ENCODE data around the gene CTSV. TPM values are rescaled to one million over a fixed set of nuclear protein-coding genes. Genes with fewer than 3 reads are reported as not detected.
"Not testable (repeated sequence)": the region's sequence is repeated elsewhere in the genome, so short reads cannot be mapped to it uniquely, and the experiment has no call there.

The CTSV gene
- total RNA-seq, 1 donor from 2014 or later: 7.2 TPM

DNA sequence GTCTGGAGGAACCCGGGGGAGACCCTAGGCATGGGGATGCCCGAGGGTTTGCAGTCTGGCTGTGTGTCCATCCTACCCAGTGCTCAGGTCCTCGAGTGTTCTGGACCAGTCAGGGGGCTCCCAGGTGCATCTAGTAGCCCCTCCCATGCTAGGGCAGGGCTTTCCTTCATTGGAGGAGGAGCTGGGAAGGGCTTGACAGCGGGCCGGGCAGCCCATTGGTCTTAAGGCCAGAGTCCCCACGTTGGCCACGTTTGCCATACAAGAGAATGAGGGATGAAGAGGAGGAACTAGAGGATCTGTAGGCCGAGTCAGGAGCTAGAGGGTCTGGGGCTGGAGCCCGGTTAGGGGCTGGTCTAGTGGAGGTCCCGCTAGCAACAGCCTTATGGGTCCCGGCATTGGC is 37.3 kb upstream of the CTSV start:
- Mint-ChIP-seq H3K27me3 (ENCODE audit: low read depth) (peaks cover 30% of the 10 kb centered on the region), H3K27ac (ENCODE audit: unreplicated experiment) (no peak overlapping the region), H3K36me3 (ENCODE audit: low read depth) (no peaks in the 10 kb centered on the region), H3K4me1 (peaks cover 9% of the 10 kb centered on the region), H3K9me3 (no peaks in the 10 kb centered on the region), H3K4me3 (no peak overlapping the region)
- TF ChIP-seq, protein P1, sequence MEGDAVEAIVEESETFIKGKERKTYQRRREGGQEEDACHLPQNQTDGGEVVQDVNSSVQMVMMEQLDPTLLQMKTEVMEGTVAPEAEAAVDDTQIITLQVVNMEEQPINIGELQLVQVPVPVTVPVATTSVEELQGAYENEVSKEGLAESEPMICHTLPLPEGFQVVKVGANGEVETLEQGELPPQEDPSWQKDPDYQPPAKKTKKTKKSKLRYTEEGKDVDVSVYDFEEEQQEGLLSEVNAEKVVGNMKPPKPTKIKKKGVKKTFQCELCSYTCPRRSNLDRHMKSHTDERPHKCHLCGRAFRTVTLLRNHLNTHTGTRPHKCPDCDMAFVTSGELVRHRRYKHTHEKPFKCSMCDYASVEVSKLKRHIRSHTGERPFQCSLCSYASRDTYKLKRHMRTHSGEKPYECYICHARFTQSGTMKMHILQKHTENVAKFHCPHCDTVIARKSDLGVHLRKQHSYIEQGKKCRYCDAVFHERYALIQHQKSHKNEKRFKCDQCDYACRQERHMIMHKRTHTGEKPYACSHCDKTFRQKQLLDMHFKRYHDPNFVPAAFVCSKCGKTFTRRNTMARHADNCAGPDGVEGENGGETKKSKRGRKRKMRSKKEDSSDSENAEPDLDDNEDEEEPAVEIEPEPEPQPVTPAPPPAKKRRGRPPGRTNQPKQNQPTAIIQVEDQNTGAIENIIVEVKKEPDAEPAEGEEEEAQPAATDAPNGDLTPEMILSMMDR (conservative IDR thresholded peaks at IDR 0.05): no peak
- DNase-seq (ENCODE audit: low read depth, low spot score): no peak

DNA sequence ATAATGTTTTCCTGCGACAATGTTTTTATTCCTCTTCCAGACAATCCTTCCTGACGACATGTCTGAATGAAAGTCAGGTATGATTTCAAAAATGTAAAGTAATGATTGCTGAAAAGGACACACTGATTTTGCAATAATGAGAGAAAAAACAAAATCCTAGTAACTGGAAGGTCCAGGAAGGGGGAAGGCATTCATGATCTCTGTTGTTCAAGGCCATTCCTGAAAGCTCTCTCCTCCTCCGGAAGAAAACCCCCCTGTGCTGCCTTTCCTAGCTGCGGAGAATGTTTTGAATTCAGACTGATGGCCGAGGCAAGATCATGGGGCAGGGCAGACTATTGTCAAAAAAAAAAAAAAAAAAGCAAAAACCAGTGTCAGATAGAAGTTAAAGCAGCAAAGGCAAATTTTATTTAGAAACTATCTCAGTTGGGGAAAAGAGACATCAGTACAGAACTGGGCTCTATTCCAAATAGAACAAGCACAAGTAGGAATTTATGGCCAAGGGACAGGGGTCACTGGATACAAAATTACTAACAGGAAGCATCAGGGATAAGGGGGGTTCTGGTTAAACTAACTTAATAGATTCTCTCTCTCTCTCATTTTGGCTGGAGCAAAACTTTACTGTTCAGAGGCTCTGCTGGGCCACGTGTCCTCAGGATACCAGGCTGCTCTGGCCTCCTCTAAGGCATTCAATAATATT is 36.5 kb upstream of the CTSV start:
- Mint-ChIP-seq H3K4me1 (peaks cover 9% of the 10 kb centered on the region), H3K27me3 (ENCODE audit: low read depth) (peaks cover 25% of the 10 kb centered on the region), H3K4me3 (no peak overlapping the region), H3K27ac (ENCODE audit: unreplicated experiment) (no peak overlapping the region), H3K9me3 (no peaks in the 10 kb centered on the region), H3K36me3 (ENCODE audit: low read depth) (no peaks in the 10 kb centered on the region)
- no peak for DNase-seq (ENCODE audit: low read depth, low spot score)
- TF ChIP-seq, protein P1 (conservative IDR thresholded peaks at IDR 0.05): no peak

DNA sequence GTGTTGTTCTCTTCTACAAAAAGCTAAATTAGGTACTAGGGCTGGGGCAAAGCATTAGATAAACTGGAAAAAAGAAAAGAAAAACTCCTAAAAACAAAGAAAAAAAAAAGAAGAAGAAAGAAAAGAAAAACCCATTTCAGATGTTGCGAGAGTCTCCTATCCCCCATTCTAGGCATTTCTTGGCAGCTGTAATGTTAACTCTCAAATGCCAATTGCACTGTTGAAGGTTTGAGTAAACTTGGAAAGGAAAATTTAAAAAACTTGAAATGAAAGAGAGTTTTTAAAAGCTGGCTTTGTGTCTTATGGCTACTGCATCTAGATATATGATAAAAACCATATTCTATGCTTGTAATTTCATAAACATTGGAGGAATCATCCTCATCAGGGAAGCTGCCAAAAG is 34.6 kb upstream of the CTSV start:
- Mint-ChIP-seq H3K36me3 (ENCODE audit: low read depth) (no peaks in the 10 kb centered on the region), H3K9me3 (no peaks in the 10 kb centered on the region), H3K4me3 (no peak overlapping the region), H3K27ac (ENCODE audit: unreplicated experiment) (peak overlapping the region; percentile 65), H3K27me3 (ENCODE audit: low read depth) (peaks cover 16% of the 10 kb centered on the region), H3K4me1 (peaks cover 9% of the 10 kb centered on the region)
- DNase-seq (ENCODE audit: low read depth, low spot score): no peak
- TF ChIP-seq, protein P1 (conservative IDR thresholded peaks at IDR 0.05): no peak

DNA sequence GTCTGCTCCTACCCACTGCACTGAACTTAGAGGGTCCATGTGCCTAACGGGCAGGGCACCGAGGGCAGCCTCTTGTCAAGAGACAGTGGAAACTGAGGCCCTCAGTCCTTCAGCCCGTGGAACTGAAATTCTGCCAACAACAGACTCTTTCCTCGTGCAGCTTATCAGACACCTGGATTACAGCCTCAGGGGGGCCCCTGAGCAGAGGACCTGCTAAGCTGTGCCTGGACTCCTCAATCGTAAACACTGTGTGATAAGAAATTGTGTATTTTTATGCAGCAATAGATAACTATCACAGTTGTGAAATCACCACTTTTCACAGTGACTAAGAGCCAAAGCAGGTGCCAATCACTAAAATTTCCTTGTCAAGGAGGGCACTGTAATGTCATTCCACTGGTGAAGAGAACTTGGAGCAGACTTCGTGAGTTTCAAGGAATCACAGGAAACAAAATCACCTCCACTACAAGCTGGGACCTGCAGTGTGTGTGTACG is 33.4 kb upstream of the CTSV start:
- peaks cover 22% of the 10 kb centered on the region for H3K27me3 Mint-ChIP-seq (ENCODE audit: low read depth)
- H3K9me3 Mint-ChIP-seq: no peaks in the 10 kb centered on the region
- no peak overlapping the region for H3K27ac Mint-ChIP-seq (ENCODE audit: unreplicated experiment)
- peaks cover 9% of the 10 kb centered on the region for H3K4me1 Mint-ChIP-seq
- no peaks in the 10 kb centered on the region for H3K36me3 Mint-ChIP-seq (ENCODE audit: low read depth)
- TF ChIP-seq, protein P1 (conservative IDR thresholded peaks at IDR 0.05): no peak
- no peak overlapping the region for H3K4me3 Mint-ChIP-seq
- no peak for DNase-seq (ENCODE audit: low read depth, low spot score)

DNA sequence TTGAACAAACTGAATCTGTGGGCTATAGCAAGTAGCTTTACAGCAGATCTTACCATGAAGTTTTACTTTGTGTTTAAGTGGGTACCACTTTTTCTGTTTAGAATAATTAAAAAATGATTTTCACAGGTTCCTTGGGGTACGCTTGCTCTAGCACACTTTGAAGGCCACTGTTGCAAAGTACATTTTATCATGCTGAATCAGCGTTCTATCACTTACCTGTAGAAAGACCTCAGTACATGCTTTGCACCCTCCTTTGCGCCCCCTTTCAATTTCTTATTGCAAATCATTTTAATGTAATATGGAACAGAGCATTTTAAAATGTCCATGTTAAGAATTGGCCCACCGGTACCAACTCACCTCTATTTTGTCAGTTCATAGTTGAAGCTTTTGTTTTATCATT is 31.4 kb upstream of the CTSV start:
- not testable (repeated sequence) for H3K4me1 Mint-ChIP-seq; H3K27ac Mint-ChIP-seq (ENCODE audit: unreplicated experiment); H3K36me3 Mint-ChIP-seq (ENCODE audit: low read depth); DNase-seq (ENCODE audit: low read depth, low spot score); H3K9me3 Mint-ChIP-seq; H3K4me3 Mint-ChIP-seq
- peaks cover 26% of the 10 kb centered on the region for H3K27me3 Mint-ChIP-seq (ENCODE audit: low read depth)

DNA sequence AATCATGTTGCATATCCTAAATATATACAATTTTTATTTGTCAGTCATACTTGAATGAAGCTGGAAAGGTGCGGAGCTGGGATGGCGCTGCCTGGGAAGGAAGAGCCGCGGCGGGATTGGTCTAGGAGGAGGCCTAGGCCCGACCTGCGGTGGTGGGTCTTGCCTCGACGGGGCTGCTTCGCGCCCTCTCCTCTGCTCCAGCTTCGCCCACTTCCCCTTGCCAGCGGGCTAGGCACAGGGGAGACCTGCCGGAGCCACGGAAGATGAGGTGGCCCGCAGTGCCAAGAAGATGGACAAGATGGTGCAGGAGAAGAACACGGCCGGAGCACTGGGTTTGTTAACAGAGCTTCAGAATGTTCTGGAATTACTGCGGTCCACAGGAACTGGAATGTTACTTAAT is 28.5 kb upstream of the CTSV start:
- Mint-ChIP-seq H3K9me3 (peaks cover 8% of the 10 kb centered on the region), H3K27ac (ENCODE audit: unreplicated experiment) (no peak overlapping the region), H3K4me3 (no peak overlapping the region), H3K27me3 (ENCODE audit: low read depth) (peaks cover 16% of the 10 kb centered on the region), H3K4me1 (no peaks in the 10 kb centered on the region), H3K36me3 (ENCODE audit: low read depth) (peaks cover 6% of the 10 kb centered on the region)
- no peak for DNase-seq (ENCODE audit: low read depth, low spot score)
- TF ChIP-seq, protein P1 (conservative IDR thresholded peaks at IDR 0.05): no peak
